IPS-20b (cell line): ENCODE measurements around the gene MACROD2.

Source experiments
- H3K27ac ChIP-seq: one replicate; pipeline ENCODE4 v1.5.1; 2013; ENCODE audit warnings: low read length
- H3K27me3 ChIP-seq: 2 replicates; pipeline ENCODE4 v1.6.1; 2013; ENCODE audit warnings: mild to moderate bottlenecking, low read length, inconsistent platforms; ENCODE audit not compliant: insufficient read depth
- H3K36me3 ChIP-seq: 2 replicates; pipeline ENCODE4 v1.6.1; 2013; ENCODE audit warnings: low read depth, mild to moderate bottlenecking, inconsistent platforms, low read length, moderate library complexity; ENCODE audit not compliant: insufficient read depth
- H3K4me1 ChIP-seq: 2 replicates; pipeline ENCODE4 v1.6.1; 2013; ENCODE audit warnings: mild to moderate bottlenecking, control low read depth, inconsistent platforms, low read length, moderate library complexity; ENCODE audit not compliant: insufficient read depth
- H3K4me3 ChIP-seq: 2 replicates; pipeline ENCODE4 v1.5.1; 2013; ENCODE audit warnings: mild to moderate bottlenecking, low read length, inconsistent platforms
- H3K9ac ChIP-seq: 2 replicates; pipeline ENCODE4 v1.6.1; 2013; ENCODE audit warnings: low read depth, mild to moderate bottlenecking, inconsistent platforms, low read length, moderate library complexity
- H3K9me3 ChIP-seq: 2 replicates; pipeline ENCODE4 v1.6.1; 2013; ENCODE audit warnings: mild to moderate bottlenecking, low read depth, low read length, inconsistent platforms; ENCODE audit not compliant: insufficient read depth

MACROD2 gene

DNA sequence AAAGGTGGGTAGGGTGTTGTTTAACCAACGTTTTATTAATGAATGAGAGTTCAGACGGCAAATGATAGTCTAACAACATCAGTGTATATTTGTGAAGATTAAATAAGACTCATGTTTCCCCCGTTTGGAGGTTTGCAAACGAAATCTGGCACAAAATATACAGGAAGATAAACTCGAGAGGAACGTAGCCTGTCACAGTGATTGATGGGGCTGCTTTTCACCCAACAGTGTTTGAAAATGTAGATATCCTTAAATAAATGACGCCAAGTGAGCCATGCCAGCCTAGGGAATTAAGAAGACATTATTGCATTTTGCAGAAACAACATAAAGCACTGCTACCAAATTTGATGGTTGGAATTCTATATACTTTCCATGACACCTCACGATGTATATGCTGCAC, 1038.6 kb downstream of the MACROD2 start:
- no peaks in the 10 kb centered on the region for H3K36me3 ChIP-seq
- no peaks in the 10 kb centered on the region for H3K4me1 ChIP-seq
- H3K9ac ChIP-seq = no peak overlapping the region
- no peaks in the 10 kb centered on the region for H3K27me3 ChIP-seq
- H3K27ac ChIP-seq = no peak overlapping the region
- no peaks in the 10 kb centered on the region for H3K9me3 ChIP-seq
- no peak overlapping the region for H3K4me3 ChIP-seq

- Histone ChIP-seq H3K4me3 (no peak overlapping the region), H3K27ac (no peak overlapping the region), H3K4me1 (no peaks in the 10 kb centered on the region), H3K9ac (no peak overlapping the region), H3K27me3 (no peaks in the 10 kb centered on the region), H3K36me3 (no peaks in the 10 kb centered on the region), H3K9me3 (no peaks in the 10 kb centered on the region)
These were observed 1041.6 kb downstream of the MACROD2 start for GRCh38 chr20:15036948-15037347.

DNA sequence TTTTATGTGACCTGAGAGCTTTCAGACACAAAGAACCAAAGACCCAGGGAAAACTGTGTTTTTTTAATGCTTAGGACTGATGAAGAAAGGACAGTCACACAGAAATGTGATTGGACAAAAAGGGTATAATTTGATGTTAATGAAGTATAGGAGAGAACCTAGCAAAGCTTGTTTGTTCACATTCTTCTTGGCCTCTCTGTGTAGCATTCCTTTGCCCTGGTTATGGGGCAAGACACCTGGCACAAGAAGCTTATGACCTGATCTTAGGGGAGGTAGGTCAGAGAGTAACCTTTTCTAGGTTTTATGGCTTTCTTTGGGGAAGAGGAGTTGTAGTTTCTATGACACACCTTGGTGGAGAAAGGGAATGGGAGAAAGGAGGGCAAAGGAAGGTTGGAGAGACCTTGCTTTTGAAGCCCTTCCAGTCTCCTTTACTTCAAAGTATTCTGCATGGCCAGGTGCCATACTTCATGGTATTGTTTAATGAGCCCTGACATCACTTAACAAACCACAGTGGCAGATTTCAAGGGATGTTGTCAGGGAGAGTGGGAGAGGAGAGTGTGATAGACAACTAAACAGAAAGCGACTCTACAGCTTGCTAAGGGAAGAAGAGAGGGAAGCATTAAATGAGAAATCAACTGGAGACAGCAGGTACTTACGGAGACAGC, 1043.9 kb downstream of the MACROD2 start:
- Histone ChIP-seq H3K9me3 (no peaks in the 10 kb centered on the region), H3K27ac (no peak overlapping the region), H3K27me3 (no peaks in the 10 kb centered on the region), H3K9ac (no peak overlapping the region), H3K36me3 (no peaks in the 10 kb centered on the region), H3K4me1 (no peaks in the 10 kb centered on the region), H3K4me3 (no peak overlapping the region)

DNA sequence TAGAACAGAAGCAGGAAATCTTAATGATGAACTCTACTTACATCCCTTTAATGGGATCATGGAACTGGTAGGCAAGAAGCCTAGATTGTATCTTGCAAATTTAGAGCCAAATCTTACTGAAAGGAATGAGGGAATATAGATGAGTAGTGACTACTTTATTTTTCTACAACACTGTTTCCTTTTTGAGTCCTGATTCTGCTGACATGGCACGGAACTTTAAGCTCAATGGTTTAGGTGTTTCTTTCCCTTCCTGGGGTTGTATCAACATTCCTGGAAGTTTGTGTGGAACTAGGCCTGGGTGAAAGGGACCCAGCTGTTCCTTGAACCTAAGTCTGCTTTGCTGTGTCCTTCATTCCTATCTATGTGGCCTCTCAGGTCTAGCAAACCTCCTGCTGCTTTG, 1047.4 kb downstream of the MACROD2 start:
- H3K27ac ChIP-seq = no peak overlapping the region
- H3K4me1 ChIP-seq = no peaks in the 10 kb centered on the region
- H3K9ac ChIP-seq = no peak overlapping the region
- no peak overlapping the region for H3K4me3 ChIP-seq
- H3K36me3 ChIP-seq = no peaks in the 10 kb centered on the region
- H3K27me3 ChIP-seq = no peaks in the 10 kb centered on the region
- no peaks in the 10 kb centered on the region for H3K9me3 ChIP-seq

DNA sequence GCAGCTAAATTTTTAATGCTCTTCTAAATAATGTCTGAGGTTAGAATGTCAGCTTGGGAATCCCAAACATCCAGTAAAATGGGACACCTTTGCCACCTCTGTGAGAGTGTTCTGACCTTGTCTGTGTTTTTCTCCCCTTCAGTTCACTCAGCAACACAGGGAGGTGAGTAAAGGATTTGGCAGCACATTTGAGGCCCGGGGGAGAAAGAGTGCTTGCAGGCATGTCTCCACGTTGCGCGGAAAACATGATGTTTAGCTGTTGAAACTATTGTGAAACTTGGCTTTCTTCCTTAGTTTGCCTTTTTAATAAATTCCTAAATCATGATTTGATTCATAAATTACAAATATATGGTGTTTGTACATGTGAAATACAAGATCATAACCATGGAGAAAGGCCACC, 1049.9 kb downstream of the MACROD2 start:
- Histone ChIP-seq H3K4me1 (no peaks in the 10 kb centered on the region), H3K4me3 (no peak overlapping the region), H3K27ac (no peak overlapping the region), H3K9ac (no peak overlapping the region), H3K36me3 (no peaks in the 10 kb centered on the region), H3K27me3 (no peaks in the 10 kb centered on the region), H3K9me3 (no peaks in the 10 kb centered on the region)

DNA sequence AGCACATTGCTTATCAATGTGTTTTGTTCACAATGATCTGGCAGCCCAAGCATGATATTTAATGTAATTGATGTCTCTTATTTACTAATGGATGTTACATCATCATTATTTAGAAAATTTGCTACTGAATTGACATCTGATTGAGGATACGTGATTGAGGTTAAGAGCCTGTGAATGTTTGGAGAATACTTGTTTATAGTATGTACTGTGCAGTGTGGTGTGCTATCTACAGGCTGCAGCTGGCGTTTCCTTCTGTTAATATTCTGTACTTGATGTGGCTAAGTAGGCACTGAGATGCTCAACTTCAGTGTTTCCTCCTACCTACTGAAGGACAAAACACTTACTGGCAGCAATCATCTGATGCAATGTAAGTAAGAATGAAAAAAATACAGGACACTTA, 1051.7 kb downstream of the MACROD2 start:
- Histone ChIP-seq H3K36me3 (no peaks in the 10 kb centered on the region), H3K9me3 (no peaks in the 10 kb centered on the region), H3K4me3 (no peak overlapping the region), H3K27me3 (no peaks in the 10 kb centered on the region), H3K9ac (no peak overlapping the region), H3K27ac (no peak overlapping the region), H3K4me1 (no peaks in the 10 kb centered on the region)

DNA sequence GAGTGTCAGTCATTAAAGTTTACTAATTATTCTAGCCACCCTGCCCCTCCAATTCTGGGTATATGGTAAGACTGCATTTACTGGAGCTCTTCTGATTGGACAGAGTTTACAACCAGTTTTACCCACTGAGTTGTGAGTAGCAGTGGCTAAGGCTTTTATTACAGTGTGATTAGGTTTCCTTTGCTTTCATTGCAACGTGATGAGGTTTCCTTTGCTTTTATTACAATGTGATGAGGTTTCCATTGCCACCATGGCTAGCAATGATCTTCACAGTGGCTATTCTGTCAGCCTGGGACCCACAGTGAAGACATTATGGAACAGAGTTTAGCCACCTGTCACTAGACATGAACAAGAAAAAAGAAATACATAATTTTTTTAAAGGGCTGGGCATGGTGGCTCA, 1052.3 kb downstream of the MACROD2 start:
- H3K27me3 ChIP-seq = no peaks in the 10 kb centered on the region
- no peak overlapping the region for H3K9ac ChIP-seq
- no peak overlapping the region for H3K27ac ChIP-seq
- no peaks in the 10 kb centered on the region for H3K9me3 ChIP-seq
- no peaks in the 10 kb centered on the region for H3K36me3 ChIP-seq
- H3K4me1 ChIP-seq = no peaks in the 10 kb centered on the region
- no peak overlapping the region for H3K4me3 ChIP-seq

DNA sequence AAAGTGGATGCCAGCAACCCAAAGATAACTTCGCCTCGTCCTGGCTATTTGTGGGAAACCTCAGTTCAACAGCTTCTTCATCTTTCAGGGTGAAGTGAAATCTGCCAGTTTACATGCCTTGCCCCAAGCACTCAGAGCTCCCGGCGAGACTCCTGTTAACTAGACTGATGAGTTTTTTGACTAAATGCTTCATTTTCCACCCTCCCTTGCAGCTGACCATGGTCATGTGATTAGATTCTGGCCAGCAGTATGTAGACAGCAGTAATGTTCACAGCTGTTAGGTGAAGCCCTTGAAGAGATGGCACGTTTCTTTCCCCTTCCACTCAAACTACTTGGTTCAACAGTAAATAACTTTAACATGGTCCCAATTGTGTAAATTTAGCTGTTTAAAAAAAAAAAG, 1060.9 kb downstream of the MACROD2 start:
- Histone ChIP-seq H3K27ac (no peak overlapping the region), H3K27me3 (no peaks in the 10 kb centered on the region), H3K9me3 (no peaks in the 10 kb centered on the region), H3K36me3 (no peaks in the 10 kb centered on the region), H3K4me1 (no peaks in the 10 kb centered on the region), H3K9ac (no peak overlapping the region), H3K4me3 (no peak overlapping the region)

- no peak overlapping the region for H3K27ac ChIP-seq
These were observed 1063.5 kb downstream of the MACROD2 start for GRCh38 chr20:15058841-15059240.

DNA sequence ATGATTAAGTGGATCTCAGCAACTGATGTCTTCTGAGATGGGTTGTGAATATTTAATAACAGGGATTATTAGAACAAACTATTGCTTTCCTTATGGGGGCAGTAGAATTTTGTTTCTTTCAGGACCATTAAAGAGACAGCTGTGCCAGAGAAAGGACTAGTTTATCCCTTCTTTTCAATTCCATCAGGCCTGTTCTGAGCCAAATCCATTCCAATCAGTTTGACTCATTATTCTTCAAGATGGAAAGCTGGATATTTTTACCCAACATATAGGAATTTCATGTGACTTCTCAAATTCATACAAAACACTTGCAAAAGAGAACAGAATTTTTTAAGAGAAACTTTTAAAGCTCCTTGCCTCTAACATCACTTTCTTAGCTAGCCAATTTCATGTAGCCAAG, 1064.1 kb downstream of the MACROD2 start:
- Histone ChIP-seq H3K4me1 (no peaks in the 10 kb centered on the region; the same call in 1 of the 2 replicates), H3K27ac (no peak overlapping the region), H3K27me3 (no peaks in the 10 kb centered on the region), H3K9me3 (no peaks in the 10 kb centered on the region), H3K4me3 (no peak overlapping the region), H3K36me3 (no peaks in the 10 kb centered on the region), H3K9ac (no peak overlapping the region)

More at GRCh38 chr20:15058841-15059240, 1063.5 kb downstream of the MACROD2 start:
- no peaks in the 10 kb centered on the region for H3K27me3 ChIP-seq
- H3K9me3 ChIP-seq = no peaks in the 10 kb centered on the region
- H3K4me1 ChIP-seq = no peaks in the 10 kb centered on the region; the same call in 1 of the 2 replicates
- no peak overlapping the region for H3K9ac ChIP-seq
- no peak overlapping the region for H3K4me3 ChIP-seq
- H3K36me3 ChIP-seq = no peaks in the 10 kb centered on the region

- Histone ChIP-seq H3K27me3 (no peaks in the 10 kb centered on the region), H3K36me3 (no peaks in the 10 kb centered on the region), H3K27ac (no peak overlapping the region), H3K9ac (no peak overlapping the region), H3K4me3 (no peak overlapping the region), H3K9me3 (no peaks in the 10 kb centered on the region), H3K4me1 (no peaks in the 10 kb centered on the region; the same call in 1 of the 2 replicates)
These were observed 1065.1 kb downstream of the MACROD2 start for GRCh38 chr20:15060265-15061060.

- H3K4me1 ChIP-seq = no peaks in the 10 kb centered on the region; the same call in 1 of the 2 replicates
- no peaks in the 10 kb centered on the region for H3K27me3 ChIP-seq
- H3K36me3 ChIP-seq = no peaks in the 10 kb centered on the region
- no peak overlapping the region for H3K27ac ChIP-seq
- no peak overlapping the region for H3K9ac ChIP-seq
- H3K9me3 ChIP-seq = no peaks in the 10 kb centered on the region
- no peak overlapping the region for H3K4me3 ChIP-seq
These were observed 1065.7 kb downstream of the MACROD2 start for GRCh38 chr20:15061061-15061430.
